HepG2 (cell line): Measurements from ENCODE around the gene HYOU1. TPM values are rescaled to one million over a fixed set of nuclear protein-coding genes. Genes with fewer than 3 reads are reported as not detected.

Experiments used
- ARID5B ChIP-seq: IDR thresholded peaks from 2 replicates; pipeline ENCODE4 v1.4.0; 2020; ENCODE audit warnings: mild to moderate bottlenecking, missing genetic modification reagents
- ATF1 ChIP-seq: IDR thresholded peaks from 2 replicates; pipeline ENCODE4 v1.6.1; 2016; ENCODE audit warnings: mild to moderate bottlenecking, control low read depth
- CENPT ChIP-seq: sonication (generic); formaldehyde crosslinking; IDR thresholded peaks from 2 replicates; pipeline ENCODE4 v1.8.0; 2022; ENCODE audit warnings: low read depth, mild to moderate bottlenecking, moderate library complexity, missing genetic modification reagents
- JUN ChIP-seq: sonication (generic); formaldehyde crosslinking; IDR thresholded peaks from 2 replicates; pipeline ENCODE4 v1.4.0; 2020; ENCODE audit warnings: mild to moderate bottlenecking, missing genetic modification reagents
- NFYB ChIP-seq: sonication (generic); formaldehyde crosslinking; IDR thresholded peaks from 2 replicates; pipeline ENCODE4 v1.4.0; 2020; ENCODE audit warnings: missing genetic modification reagents
- SMAD1 ChIP-seq: sonication (generic); formaldehyde crosslinking; IDR thresholded peaks from 2 replicates; pipeline ENCODE4 v1.4.0; 2020; ENCODE audit warnings: missing genetic modification reagents, low read depth, mild to moderate bottlenecking, borderline replicate concordance
- SNAPC4 ChIP-seq: sonication (generic); formaldehyde crosslinking; IDR thresholded peaks from 2 replicates; pipeline ENCODE4 v1.4.0; 2020; ENCODE audit warnings: mild to moderate bottlenecking, missing genetic modification reagents
- TOPORS ChIP-seq: sonication (generic); formaldehyde crosslinking; IDR thresholded peaks from 2 replicates; pipeline ENCODE4 v1.8.0; 2023; ENCODE audit warnings: mild to moderate bottlenecking, missing genetic modification reagents
- ZMAT3 ChIP-seq: sonication (generic); formaldehyde crosslinking; conservative IDR thresholded peaks from 2 replicates; pipeline ENCODE4 v1.7.0; 2021; ENCODE audit warnings: missing genetic modification reagents
- ZNF124 ChIP-seq: sonication (generic); formaldehyde crosslinking; IDR thresholded peaks from 2 replicates; pipeline ENCODE4 v1.4.0; 2020; ENCODE audit warnings: missing genetic modification reagents
- ZNF224 ChIP-seq: sonication (generic); formaldehyde crosslinking; IDR thresholded peaks from 2 replicates; pipeline ENCODE4 v1.5.0; 2020; ENCODE audit warnings: mild to moderate bottlenecking, missing genetic modification reagents
- ZNF33A ChIP-seq: sonication (generic); formaldehyde crosslinking; IDR thresholded peaks from 2 replicates; pipeline ENCODE4 v1.5.1; 2020; ENCODE audit warnings: missing genetic modification reagents, mild to moderate bottlenecking, moderate library complexity, borderline replicate concordance
- ZNF33B ChIP-seq: sonication (generic); formaldehyde crosslinking; IDR thresholded peaks from 2 replicates; pipeline ENCODE4 v1.5.1; 2020; ENCODE audit warnings: mild to moderate bottlenecking, missing genetic modification reagents
- ZNF747 ChIP-seq: sonication (generic); formaldehyde crosslinking; IDR thresholded peaks from 2 replicates; pipeline ENCODE4 v1.8.1; 2023; ENCODE audit warnings: missing genetic modification reagents, mild to moderate bottlenecking, borderline replicate concordance
- polyA plus RNA-seq, 8 experiments: library from polyadenylated mRNA; depleted of rRNA in 3 of 8; stranded (reverse) in 7 of 8; unstranded in 1 of 8; fragments of >200 nt; fragmentation: Illumina TruSeq in 4 of 8; extraction: Trizol in 4 of 8; gene quantifications; 2 replicates each; pipeline versions ENCODE4 v1.2.1 to v1.2.3, GENCODE V29; 2011 to 2016; ENCODE audit warnings: low read depth in 4 of 8, missing spikeins in 1 of 8, mixed read lengths in 1 of 8; ENCODE audit not compliant: insufficient read depth in 1 of 8
- total RNA-seq, 5 experiments: library from RNA; depleted of rRNA; stranded (reverse); fragments of >200 nt; fragmentation: Illumina TruSeq; extraction: Trizol; gene quantifications; 2 replicates each; pipeline ENCODE4 v1.2.3, GENCODE V29; 2016; ENCODE audit warnings: low read depth in 1 of 5
- TF ChIP-seq, protein P1 (sequence below): sonication (generic); formaldehyde crosslinking; IDR thresholded peaks from 2 replicates; pipeline ENCODE4 v1.8.1; 2023; ENCODE audit warnings: mild to moderate bottlenecking, moderate library complexity, missing genetic modification reagents
- TF ChIP-seq, protein P2 (sequence below): fragments of 450-650 bp; IDR thresholded peaks from 2 replicates; pipeline ENCODE4 v1.6.1; 2016

HYOU1 gene
- total and polyA plus RNA-seq, 2 of the 13 experiments (the other 11 are each of a cell fraction or from before 2014, with no cell fraction given): 127 to 155 TPM

DNA sequence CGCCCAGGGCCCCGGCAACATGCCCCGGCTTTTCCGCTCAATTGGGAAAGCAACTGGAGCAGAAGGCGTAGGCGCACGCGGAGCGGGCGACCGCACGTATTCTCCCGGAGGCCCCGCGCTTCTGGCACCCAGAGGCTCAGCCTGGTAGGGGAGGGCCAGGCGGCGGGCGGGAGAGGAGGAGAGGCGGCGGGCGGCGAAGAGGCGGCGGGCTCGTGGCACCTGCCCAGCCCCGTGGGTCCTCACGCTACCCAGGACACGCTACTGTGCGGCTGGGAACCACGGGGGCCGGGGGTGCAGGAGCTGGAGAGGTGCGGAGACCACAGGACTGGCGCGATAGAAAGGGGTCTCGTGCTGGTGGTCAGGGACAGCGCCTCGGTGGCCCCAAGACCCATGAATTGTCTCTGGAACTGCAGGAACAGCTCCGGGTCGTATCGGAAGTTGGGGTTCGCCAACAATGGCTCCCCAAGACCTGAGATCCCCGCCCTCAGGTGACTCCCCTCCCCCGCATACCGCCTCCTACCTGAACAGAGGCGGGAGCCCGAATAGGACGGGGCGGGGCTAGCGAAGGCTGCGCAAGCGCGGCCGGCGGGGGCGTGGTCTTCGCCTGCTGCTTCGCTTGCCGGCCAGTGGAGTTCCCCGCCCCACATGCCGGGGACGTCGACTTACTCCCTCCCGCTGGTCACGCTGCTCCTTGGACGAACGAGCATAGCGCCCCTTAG, 26.5 kb downstream of the HYOU1 start, which contains the start of gene SLC37A4 (continued):
- TF ChIP-seq SNAPC4 (no peak; the same call in 1 of the 2 replicates), JUN (CRISPR knock-in tag) (no peak), ZNF124 (peak; percentile 94), CENPT (CRISPR knock-in tag) (0 out of 2 replicates have a peak, but pooled peaks have one; percentile 67), TOPORS (CRISPR knock-in tag) (peak; percentile 31; the same call in 1 of the 2 replicates), SMAD1 (CRISPR knock-in tag) (0 out of 2 replicates have a peak, but pooled peaks have one; percentile 34), ZNF224 (CRISPR knock-in tag) (0 out of 2 replicates have a peak, but pooled peaks have one; percentile 42), ARID5B (CRISPR knock-in tag) (peak; percentile 66), ZNF33B (CRISPR knock-in tag) (no peak; the same call in 1 of the 2 replicates), ZNF747 (CRISPR knock-in tag) (peak; percentile 96), ZNF33A (no peak), ZMAT3 (no peak; the same call in 1 of the 2 replicates), ATF1 (CRISPR knock-in tag) (no peak), NFYB (peak; percentile 54; the same call in 1 of the 2 replicates)
- TF ChIP-seq, protein P1, sequence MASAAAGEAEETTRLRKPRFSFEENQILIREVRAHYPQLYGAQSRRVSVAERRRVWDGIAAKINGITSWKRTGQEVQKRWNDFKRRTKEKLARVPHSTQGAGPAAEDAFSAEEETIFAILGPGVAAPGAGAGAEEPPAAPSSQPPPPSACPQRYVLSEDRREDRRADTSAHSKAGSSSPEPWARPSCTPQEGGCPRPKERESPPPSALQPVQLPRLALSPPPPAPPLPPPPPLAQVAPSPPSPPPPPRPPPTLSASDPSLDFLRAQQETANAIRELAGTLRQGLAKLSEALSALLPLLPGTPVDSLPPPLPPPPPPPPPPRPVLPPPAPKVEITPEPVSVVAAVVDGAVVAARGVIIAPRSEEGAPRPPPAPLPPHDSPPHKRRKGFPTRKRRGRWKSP (CRISPR knock-in tag): peak; percentile 72; the same call in 1 of the 2 replicates
- TF ChIP-seq, protein P2, sequence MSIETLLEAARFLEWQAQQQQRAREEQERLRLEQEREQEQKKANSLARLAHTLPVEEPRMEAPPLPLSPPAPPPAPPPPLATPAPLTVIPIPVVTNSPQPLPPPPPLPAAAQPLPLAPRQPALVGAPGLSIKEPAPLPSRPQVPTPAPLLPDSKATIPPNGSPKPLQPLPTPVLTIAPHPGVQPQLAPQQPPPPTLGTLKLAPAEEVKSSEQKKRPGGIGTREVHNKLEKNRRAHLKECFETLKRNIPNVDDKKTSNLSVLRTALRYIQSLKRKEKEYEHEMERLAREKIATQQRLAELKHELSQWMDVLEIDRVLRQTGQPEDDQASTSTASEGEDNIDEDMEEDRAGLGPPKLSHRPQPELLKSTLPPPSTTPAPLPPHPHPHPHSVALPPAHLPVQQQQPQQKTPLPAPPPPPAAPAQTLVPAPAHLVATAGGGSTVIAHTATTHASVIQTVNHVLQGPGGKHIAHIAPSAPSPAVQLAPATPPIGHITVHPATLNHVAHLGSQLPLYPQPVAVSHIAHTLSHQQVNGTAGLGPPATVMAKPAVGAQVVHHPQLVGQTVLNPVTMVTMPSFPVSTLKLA: peak; percentile 48; the same call in 1 of the 2 replicates
